ENCODE results near the gene FANCD2. TPM values are rescaled to one million over a fixed set of nuclear protein-coding genes. Genes with fewer than 3 reads are reported as not detected.
A peak's percentile ranks its signal among the peaks of the same experiment; 100 is the strongest.
"Not testable (repeated sequence)": the region's sequence is repeated elsewhere in the genome, so short reads cannot be mapped to it uniquely, and the experiment has no call there.

FANCD2 gene
- total and polyA plus RNA-seq, 4 experiments from 2014 or later, result 5.3 to 28.3 (median 16.7) TPM

DNA sequence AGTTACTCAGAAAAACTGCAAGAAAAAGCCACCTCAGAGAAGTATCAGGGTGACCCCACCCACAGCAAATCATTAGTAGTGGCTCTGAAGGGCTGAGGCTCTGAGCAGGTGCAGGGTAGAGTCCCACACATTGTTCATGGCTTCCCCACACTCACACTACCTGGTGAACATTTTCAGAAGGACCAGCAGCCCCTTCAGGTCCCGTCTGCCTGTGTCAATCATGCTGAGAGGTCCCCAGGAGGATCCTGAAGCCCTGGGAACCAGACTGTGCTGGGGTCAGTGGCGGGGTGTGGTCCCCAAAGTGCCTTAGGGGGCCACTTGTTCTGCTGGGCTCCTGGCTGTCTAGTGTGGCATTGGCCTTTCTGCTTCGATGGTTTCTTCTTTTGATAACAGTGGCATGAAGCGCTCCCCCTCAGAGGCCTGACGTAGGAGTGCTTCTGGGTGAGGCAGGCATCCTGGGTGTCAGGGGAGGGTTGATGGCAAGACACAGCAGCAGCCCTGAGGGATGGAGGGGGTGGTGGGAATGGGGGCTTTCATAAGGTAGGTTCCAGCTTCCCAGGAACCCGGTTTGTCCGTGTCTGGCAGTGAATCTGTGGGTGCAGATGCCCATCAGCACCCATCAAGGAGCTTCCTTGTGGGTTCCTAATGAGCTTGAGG is 19.0 kb upstream of the FANCD2 start:
- no peak for DNase-seq
- intact Hi-C loops (cut with micrococcal nuclease), result no loop called here
- no peaks in the 10 kb centered on the region for H3K9me3 Mint-ChIP-seq
- no peaks in the 10 kb centered on the region for H3K36me3 ChIP-seq (ENCODE audit: insufficient read depth, low read length)
- H3K27ac Mint-ChIP-seq, result peak overlapping the region in 1 of 7 donors; percentile 68
- ChIA-PET CTCF (ENCODE audit: partially characterized antibody) (no interaction called here), POLR2A (ENCODE audit: partially characterized antibody) (interaction anchor here (1.9 kb wide), 1 partner anchor 20 kb away, joined by 4 read pairs; the partner anchor contains the start of gene EMC3)
- H3K27ac ChIP-seq (ENCODE audit: low read depth, low read length), result no peak overlapping the region
- H3K4me1 Mint-ChIP-seq, result peaks cover 8 to 30% (median 16%) of the 10 kb centered on the region in 4 donors
- H3K4me1 ChIP-seq (ENCODE audit: insufficient read depth, low read length), result peaks cover 22% of the 10 kb centered on the region
- no peaks in the 10 kb centered on the region for H3K27me3 ChIP-seq (ENCODE audit: insufficient read depth, low read length)
- H3K4me3 ChIP-seq (ENCODE audit: low read length in 2 of 2), result no peak overlapping the region
- no peaks in the 10 kb centered on the region for H3K27me3 Mint-ChIP-seq
- H3K4me3 Mint-ChIP-seq, result peak overlapping the region in 2 of 8 donors; percentile 31 to 39
- no peaks in the 10 kb centered on the region for H3K9me3 ChIP-seq (ENCODE audit: control insufficient read depth in 1 of 2, low read length in 2 of 2)
- peaks cover 0 to 3% of the 10 kb centered on the region in 2 donors for H3K36me3 Mint-ChIP-seq

- POLR2A ChIA-PET (ENCODE audit: partially characterized antibody), result interaction anchor here (1.0 to 1.9 kb wide), 3 partner anchors 18 to 75 kb away, joined by 3 to 4 read pairs (median 4); partner anchors contain the start of genes EMC3 and FANCD2
Measured at GRCh38 chr3:10008216-10008587, 18.0 kb upstream of the FANCD2 start.

DNA sequence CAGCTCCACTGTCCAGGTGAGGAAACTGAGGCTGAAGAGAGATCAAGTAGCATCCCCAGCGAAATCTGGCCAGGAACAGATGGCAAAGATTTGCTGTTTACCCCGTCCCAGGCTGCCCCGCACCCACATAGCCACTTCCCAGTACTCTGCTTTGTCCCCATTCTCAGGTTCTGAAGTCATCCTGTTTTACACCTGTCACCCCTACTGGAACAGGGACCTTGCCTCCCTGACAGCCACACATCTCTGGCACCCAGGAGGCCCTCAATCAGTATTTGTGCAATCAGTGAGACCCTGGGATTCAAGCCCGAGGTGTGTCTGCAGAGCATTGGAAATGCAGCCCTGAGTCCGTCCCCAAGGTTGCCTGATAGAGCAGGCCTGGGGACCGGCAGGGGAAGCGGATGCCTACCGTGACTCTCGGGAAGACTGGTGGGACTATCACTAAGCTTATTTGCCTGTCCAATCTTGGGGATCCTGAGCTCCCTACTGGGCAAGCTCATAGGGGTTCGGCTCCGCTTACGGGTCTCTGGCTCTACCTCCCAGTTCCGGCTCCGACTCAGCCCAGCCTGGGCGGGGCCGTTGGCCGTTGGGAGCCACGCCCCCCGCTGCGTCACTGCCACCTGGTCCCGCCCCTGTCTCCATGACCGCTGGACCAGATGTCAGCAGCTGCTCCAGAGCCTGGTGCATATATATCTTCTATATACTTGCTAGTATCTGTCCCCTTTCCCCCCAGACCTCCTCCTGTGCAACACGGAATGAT is 17.5 kb upstream of the FANCD2 start:
- H3K9me3 ChIP-seq (ENCODE audit: control insufficient read depth in 1 of 2, low read length in 2 of 2), result no peaks in the 10 kb centered on the region
- H3K4me1 Mint-ChIP-seq, result peaks cover 8 to 32% (median 17%) of the 10 kb centered on the region in 4 donors
- DNase-seq, result peak; percentile 77 to 85 (median 81)
- no peaks in the 10 kb centered on the region for H3K27me3 Mint-ChIP-seq
- CTCF ChIA-PET (ENCODE audit: partially characterized antibody), result interaction anchor here (1.2 to 1.3 kb wide), 2 partner anchors 10 to 312 kb away, joined by 3 read pairs; partner anchors contain the start of gene SEC13
- H3K36me3 ChIP-seq (ENCODE audit: insufficient read depth, low read length), result no peaks in the 10 kb centered on the region
- H3K4me1 ChIP-seq (ENCODE audit: insufficient read depth, low read length), result peaks cover 22% of the 10 kb centered on the region
- peak overlapping the region; percentile 49 for H3K27ac ChIP-seq (ENCODE audit: low read depth, low read length)
- peaks cover 0 to 3% of the 10 kb centered on the region in 2 donors for H3K36me3 Mint-ChIP-seq
- H3K4me3 Mint-ChIP-seq, result peak overlapping the region; percentile 71 to 88 (median 80)
- peak overlapping the region; percentile 66 to 87 (median 76) for H3K27ac Mint-ChIP-seq
- intact Hi-C loops (cut with micrococcal nuclease), result loop anchor here (1.0 to 2.0 kb wide), 2 partner anchors 22 to 75 kb away; partner anchors contain the start of genes CRELD1 and EMC3
- POLR2A ChIA-PET (ENCODE audit: partially characterized antibody), result interaction anchor here (1.0 to 1.9 kb wide), 3 partner anchors 17 to 76 kb away, joined by 3 to 4 read pairs (median 4); partner anchors contain the start of genes EMC3 and FANCD2
- H3K27me3 ChIP-seq (ENCODE audit: insufficient read depth, low read length), result no peaks in the 10 kb centered on the region
- H3K4me3 ChIP-seq (ENCODE audit: low read length in 2 of 2), result peak overlapping the region; percentile 60 to 76
- H3K9me3 Mint-ChIP-seq, result no peaks in the 10 kb centered on the region

More at GRCh38 chr3:10008216-10008587, 18.0 kb upstream of the FANCD2 start:
- not testable (repeated sequence) for H3K36me3 ChIP-seq (ENCODE audit: insufficient read depth, low read length); H3K9me3 ChIP-seq (ENCODE audit: control insufficient read depth in 1 of 2, low read length in 2 of 2); H3K27ac ChIP-seq (ENCODE audit: low read depth, low read length); H3K36me3 Mint-ChIP-seq; H3K9me3 Mint-ChIP-seq; H3K27me3 ChIP-seq (ENCODE audit: insufficient read depth, low read length); H3K4me3 ChIP-seq (ENCODE audit: low read length in 2 of 2); DNase-seq; H3K27me3 Mint-ChIP-seq
- H3K4me1 ChIP-seq (ENCODE audit: insufficient read depth, low read length), result peaks cover 22% of the 10 kb centered on the region
- peaks cover 8 to 32% (median 17%) of the 10 kb centered on the region in 4 donors for H3K4me1 Mint-ChIP-seq
- peak overlapping the region in 7 of 8 donors; percentile 71 to 88 (median 79) for H3K4me3 Mint-ChIP-seq
- peak overlapping the region in 3 of 7 donors; percentile 24 to 65 (median 51) for H3K27ac Mint-ChIP-seq
- intact Hi-C loops (cut with micrococcal nuclease), result loop anchor here (2.0 kb wide), 1 partner anchor 21 kb away; the partner anchor contains the start of gene EMC3
- CTCF ChIA-PET (ENCODE audit: partially characterized antibody), result interaction anchor here (1.2 to 1.3 kb wide), 2 partner anchors 10 to 312 kb away, joined by 3 read pairs; partner anchors contain the start of gene SEC13

- H3K36me3 ChIP-seq (ENCODE audit: insufficient read depth, low read length), result no peaks in the 10 kb centered on the region
- Mint-ChIP-seq H3K9me3 (no peaks in the 10 kb centered on the region), H3K4me1 (peaks cover 8 to 32% (median 17%) of the 10 kb centered on the region in 4 donors), H3K4me3 (peak overlapping the region; percentile 35 to 87 (median 67)), H3K27me3 (no peaks in the 10 kb centered on the region), H3K36me3 (peaks cover 0 to 3% of the 10 kb centered on the region in 2 donors), H3K27ac (peak overlapping the region; percentile 11 to 91 (median 58))
- no peak overlapping the region for H3K27ac ChIP-seq (ENCODE audit: low read depth, low read length)
- H3K4me3 ChIP-seq (ENCODE audit: low read length in 2 of 2), result peak overlapping the region in 1 of 2 donors; percentile 46
- DNase-seq, result peak in 2 of 5 donors; percentile 7 to 10
- ChIA-PET POLR2A (ENCODE audit: partially characterized antibody) (interaction anchor here (0.8 to 1.1 kb wide), 3 partner anchors 16 to 311 kb away, joined by 3 to 5 read pairs (median 4); partner anchors contain the start of genes EMC3, FANCD2 and SEC13), CTCF (ENCODE audit: partially characterized antibody) (interaction anchor here (1.4 kb wide), 1 partner anchor 78 kb away, joined by 3 read pairs; no protein-coding TSS in a partner anchor)
- H3K4me1 ChIP-seq (ENCODE audit: insufficient read depth, low read length), result peaks cover 22% of the 10 kb centered on the region
- H3K9me3 ChIP-seq (ENCODE audit: control insufficient read depth in 1 of 2, low read length in 2 of 2), result no peaks in the 10 kb centered on the region
- intact Hi-C loops (cut with micrococcal nuclease), result loop anchor here (2.0 kb wide), 1 partner anchor 16 kb away; the partner anchor contains the start of gene FANCD2
- no peaks in the 10 kb centered on the region for H3K27me3 ChIP-seq (ENCODE audit: insufficient read depth, low read length)
Measured at GRCh38 chr3:10010421-10010877, 15.8 kb upstream of the FANCD2 start.

DNA sequence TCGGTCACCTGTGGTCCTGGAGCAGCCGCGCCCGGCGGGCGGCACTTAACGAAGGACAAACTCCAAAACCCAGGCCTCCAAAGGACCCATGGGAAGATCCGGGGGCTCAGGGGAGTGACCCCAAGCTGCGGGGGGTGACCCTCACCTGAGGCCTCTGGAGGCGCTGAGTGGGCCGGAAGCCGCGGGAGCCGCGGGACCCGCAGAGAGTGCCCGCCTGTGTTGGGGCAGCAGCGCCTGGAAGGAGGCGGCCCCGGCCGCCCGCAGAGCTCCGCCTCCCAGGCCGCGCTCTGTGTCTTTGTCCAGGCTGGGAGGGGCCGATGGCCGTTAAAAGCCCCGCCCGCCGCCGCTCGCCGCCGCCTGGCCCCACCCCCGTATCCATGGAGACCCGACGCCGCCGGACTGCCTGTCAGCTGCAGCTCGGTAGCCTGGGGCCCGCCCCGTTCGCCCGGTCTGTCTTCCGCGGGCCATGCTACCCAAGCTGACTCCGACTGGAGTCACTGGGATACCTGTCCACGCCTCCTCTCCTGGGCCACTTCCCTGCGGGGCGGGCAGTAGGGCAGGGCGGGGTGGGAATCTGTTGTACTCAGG is 15.3 kb upstream of the FANCD2 start:
- H3K27me3 ChIP-seq (ENCODE audit: insufficient read depth, low read length), result no peaks in the 10 kb centered on the region
- H3K9me3 ChIP-seq (ENCODE audit: control insufficient read depth in 1 of 2, low read length in 2 of 2), result no peaks in the 10 kb centered on the region
- peaks cover 22% of the 10 kb centered on the region for H3K4me1 ChIP-seq (ENCODE audit: insufficient read depth, low read length)
- peak overlapping the region in 1 of 2 donors; percentile 46 for H3K4me3 ChIP-seq (ENCODE audit: low read length in 2 of 2)
- CTCF ChIA-PET (ENCODE audit: partially characterized antibody), result interaction anchor here (1.4 kb wide), 1 partner anchor 78 kb away, joined by 3 read pairs; no protein-coding TSS in a partner anchor
- H3K36me3 Mint-ChIP-seq, result peaks cover 0 to 3% of the 10 kb centered on the region in 2 donors
- no peak overlapping the region for H3K27ac ChIP-seq (ENCODE audit: low read depth, low read length)
- H3K4me1 Mint-ChIP-seq, result peaks cover 8 to 32% (median 17%) of the 10 kb centered on the region in 4 donors
- intact Hi-C loops (cut with micrococcal nuclease), result loop anchor here (2.0 kb wide), 1 partner anchor 16 kb away; the partner anchor contains the start of gene FANCD2
- peak; percentile 64 to 86 (median 65) for DNase-seq
- H3K9me3 Mint-ChIP-seq, result no peaks in the 10 kb centered on the region
- no peaks in the 10 kb centered on the region for H3K27me3 Mint-ChIP-seq
- POLR2A ChIA-PET (ENCODE audit: partially characterized antibody), result interaction anchor here (0.8 to 1.1 kb wide), 3 partner anchors 15 to 310 kb away, joined by 3 to 5 read pairs (median 4); partner anchors contain the start of genes EMC3, FANCD2 and SEC13
- H3K36me3 ChIP-seq (ENCODE audit: insufficient read depth, low read length), result no peaks in the 10 kb centered on the region
- H3K4me3 Mint-ChIP-seq, result peak overlapping the region; percentile 67 to 80 (median 74)
- H3K27ac Mint-ChIP-seq, result peak overlapping the region in 2 of 7 donors; percentile 17 to 42

GRCh38 chr3:10011631-10012030 is 14.6 kb upstream of the FANCD2 start:
- ChIA-PET POLR2A (ENCODE audit: partially characterized antibody) (interaction anchor here (0.8 to 1.2 kb wide), 4 partner anchors 14 to 309 kb away, joined by 3 to 5 read pairs (median 4); partner anchors contain the start of genes EMC3, FANCD2 and SEC13), CTCF (ENCODE audit: partially characterized antibody) (interaction anchor here (1.4 kb wide), 1 partner anchor 79 kb away, joined by 3 read pairs; no protein-coding TSS in a partner anchor)
- Histone ChIP-seq H3K27me3 (ENCODE audit: insufficient read depth, low read length) (no peaks in the 10 kb centered on the region), H3K9me3 (ENCODE audit: control insufficient read depth in 1 of 2, low read length in 2 of 2) (no peaks in the 10 kb centered on the region), H3K4me1 (ENCODE audit: insufficient read depth, low read length) (peaks cover 22% of the 10 kb centered on the region), H3K36me3 (ENCODE audit: insufficient read depth, low read length) (no peaks in the 10 kb centered on the region), H3K4me3 (ENCODE audit: low read length in 2 of 2) (no peak overlapping the region), H3K27ac (ENCODE audit: low read depth, low read length) (no peak overlapping the region)
- Mint-ChIP-seq H3K27ac (peak overlapping the region in 2 of 7 donors; percentile 46 to 64), H3K4me3 (peak overlapping the region; percentile 51 to 79 (median 72)), H3K9me3 (no peaks in the 10 kb centered on the region), H3K4me1 (peaks cover 8 to 28% (median 17%) of the 10 kb centered on the region in 4 donors), H3K36me3 (peaks cover 0 to 3% of the 10 kb centered on the region in 2 donors), H3K27me3 (no peaks in the 10 kb centered on the region)
- no peak for DNase-seq
- intact Hi-C loops (cut with micrococcal nuclease), result loop anchor here (2.0 kb wide), 1 partner anchor 15 kb away; the partner anchor contains the start of gene FANCD2
